GM19240 (cell line): ENCODE results near the gene LRRC3.

ENCODE experiments used
- DNase-seq: peaks from one replicate; pipeline ENCODE4 v3.0.0; 2011; ENCODE audit warnings: low spot score; ENCODE audit not compliant: insufficient read length

The LRRC3 gene

GRCh38 chr21:44510109-44510507, 54.8 kb downstream of the LRRC3 start:
- no peak for DNase-seq

- DNase-seq, result peak; percentile 76
Observed at GRCh38 chr21:44510508-44511218, 55.4 kb downstream of the LRRC3 start.

GRCh38 chr21:44511219-44511937, 56.1 kb downstream of the LRRC3 start:
- no peak for DNase-seq
